ENCODE results near the gene SMAD4. TPM values are rescaled to one million over a fixed set of nuclear protein-coding genes. Genes with fewer than 3 reads are reported as not detected.
A peak's percentile ranks its signal among the peaks of the same experiment; 100 is the strongest.
"Not testable (repeated sequence)": the region's sequence is repeated elsewhere in the genome, so short reads cannot be mapped to it uniquely, and the experiment has no call there.

The SMAD4 gene
- total RNA-seq, 1 donor from 2014 or later, result 196 TPM

- peak; percentile 27 for DNase-seq (ENCODE audit: low read depth)
Measured at GRCh38 chr18:51070545-51070944, 40.5 kb downstream of the SMAD4 start.

GRCh38 chr18:51072586-51073313 lies 42.7 kb downstream of the SMAD4 start:
- DNase-seq (ENCODE audit: low read depth), result peak; percentile 4

DNA sequence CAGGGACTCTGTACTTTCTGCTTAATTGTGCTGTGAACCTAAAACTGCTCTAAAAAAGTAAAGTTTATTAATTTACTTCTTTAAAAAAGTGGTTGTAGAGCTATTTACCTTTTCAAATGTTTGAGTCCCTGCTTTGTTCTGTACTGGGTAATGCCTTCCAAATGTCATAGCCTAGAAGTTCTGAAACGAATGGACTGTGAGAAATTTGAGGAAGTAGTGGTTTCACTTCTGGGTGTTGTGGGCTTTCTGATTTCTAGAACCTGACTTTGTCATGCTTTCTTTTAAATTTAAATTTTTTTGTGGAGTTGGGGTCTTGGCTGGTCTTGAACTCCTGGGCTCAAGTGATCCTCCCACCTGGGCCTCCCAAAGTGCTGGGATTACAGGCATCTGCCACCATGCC lies 44.6 kb downstream of the SMAD4 start:
- DNase-seq (ENCODE audit: low read depth), result no peak

GRCh38 chr18:51076503-51076902 lies 46.5 kb downstream of the SMAD4 start:
- no peak for DNase-seq (ENCODE audit: low read depth)

- peak; percentile 80 for DNase-seq (ENCODE audit: low read depth)
Measured at GRCh38 chr18:51077217-51077616, 47.2 kb downstream of the SMAD4 start.

GRCh38 chr18:51078026-51078425 lies 48.0 kb downstream of the SMAD4 start:
- DNase-seq (ENCODE audit: low read depth), result no peak

- peak; percentile 87 for DNase-seq (ENCODE audit: low read depth)
Measured at GRCh38 chr18:51082571-51083267, 52.7 kb downstream of the SMAD4 start.

- peak; percentile 18 for DNase-seq (ENCODE audit: low read depth)
Measured at GRCh38 chr18:51083398-51083797, 53.4 kb downstream of the SMAD4 start.

- DNase-seq (ENCODE audit: low read depth), result no peak
Measured at GRCh38 chr18:51088410-51088809, 58.4 kb downstream of the SMAD4 start.

GRCh38 chr18:51089691-51090090 lies 59.7 kb downstream of the SMAD4 start:
- DNase-seq (ENCODE audit: low read depth), result no peak

GRCh38 chr18:51091270-51091669 lies 61.3 kb downstream of the SMAD4 start:
- DNase-seq (ENCODE audit: low read depth), result no peak

- DNase-seq (ENCODE audit: low read depth), result no peak
Measured at GRCh38 chr18:51092117-51092516, 62.1 kb downstream of the SMAD4 start.

DNA sequence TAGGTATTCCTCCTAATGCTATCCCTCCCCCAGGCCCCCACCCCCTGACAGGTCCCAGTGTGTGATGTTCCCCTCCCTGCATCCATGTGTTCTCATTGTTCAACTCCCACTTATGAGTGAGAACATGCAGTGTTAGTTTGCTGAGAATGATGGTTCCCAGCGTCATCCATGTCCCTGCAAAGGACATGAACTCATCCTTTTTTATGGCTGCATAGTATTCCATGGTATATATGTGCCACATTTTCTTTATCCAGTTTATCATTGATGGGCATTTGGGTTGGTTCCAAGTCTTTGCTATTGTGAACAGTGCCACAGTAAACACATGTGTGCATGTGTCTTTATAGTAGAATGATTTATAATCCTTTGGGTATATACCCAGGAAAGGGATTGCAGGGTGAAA lies 63.0 kb downstream of the SMAD4 start:
- DNase-seq (ENCODE audit: low read depth), result not testable (repeated sequence)

DNA sequence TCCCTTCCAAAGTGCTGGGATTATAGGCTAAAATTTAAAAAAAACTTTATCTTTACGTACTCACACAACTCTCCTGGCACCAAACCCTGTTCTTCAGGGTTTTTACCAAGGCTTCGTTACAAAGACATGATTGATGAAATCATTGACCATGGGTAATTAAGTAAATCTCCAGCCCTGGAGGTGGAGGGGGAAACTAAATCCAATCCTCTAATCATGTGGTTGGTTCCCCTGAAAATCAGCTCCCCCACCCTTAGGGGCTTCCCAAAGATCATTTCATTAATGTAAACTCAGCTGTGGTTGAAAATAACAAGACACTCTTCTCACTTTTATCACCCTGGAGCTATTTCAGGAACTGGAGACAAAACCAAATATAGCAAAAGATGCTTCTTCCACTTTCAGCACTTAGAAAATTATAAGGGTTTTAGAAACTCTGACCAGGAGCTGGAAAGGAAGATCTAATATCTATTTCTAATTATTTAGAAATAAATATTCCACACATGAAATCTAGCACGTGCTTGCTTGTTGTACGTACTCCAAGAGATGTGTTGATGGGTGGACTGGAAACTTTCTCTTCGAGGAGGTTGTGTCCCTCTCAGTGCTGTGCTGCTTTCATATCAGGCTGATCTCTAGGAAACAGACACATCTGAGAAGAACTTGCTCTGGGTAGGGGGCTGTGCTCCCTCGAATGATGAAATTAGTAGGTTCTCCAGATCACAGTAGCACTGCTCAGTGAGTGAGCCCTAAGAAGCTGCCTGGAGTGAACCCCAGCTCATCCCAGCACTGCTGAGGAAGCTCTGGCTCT lies 67.2 kb downstream of the SMAD4 start:
- no peak for DNase-seq (ENCODE audit: low read depth)

GRCh38 chr18:51098082-51098481 lies 68.1 kb downstream of the SMAD4 start:
- no peak for DNase-seq (ENCODE audit: low read depth)

DNA sequence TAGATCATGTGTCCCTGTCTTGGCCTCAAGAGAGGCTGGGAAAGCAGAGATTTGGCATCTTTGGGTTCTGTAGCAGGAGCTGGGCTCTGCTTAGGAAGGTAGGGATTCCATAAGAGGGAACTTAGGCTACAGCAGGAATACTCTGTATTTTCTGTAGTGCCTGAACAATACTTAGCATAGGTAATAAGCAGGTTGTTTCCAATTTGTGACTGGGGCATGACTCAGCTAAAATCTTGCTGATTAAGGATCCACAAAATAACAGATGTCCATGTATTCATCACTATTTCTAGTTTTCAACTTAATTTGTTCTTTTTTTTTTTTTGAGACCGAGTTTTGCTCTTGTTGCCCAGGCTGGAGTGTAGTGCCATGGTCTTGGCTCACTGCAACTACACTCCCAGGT lies 68.5 kb downstream of the SMAD4 start:
- no peak for DNase-seq (ENCODE audit: low read depth)

GRCh38 chr18:51100385-51101120 lies 70.5 kb downstream of the SMAD4 start:
- no peak for DNase-seq (ENCODE audit: low read depth)

DNA sequence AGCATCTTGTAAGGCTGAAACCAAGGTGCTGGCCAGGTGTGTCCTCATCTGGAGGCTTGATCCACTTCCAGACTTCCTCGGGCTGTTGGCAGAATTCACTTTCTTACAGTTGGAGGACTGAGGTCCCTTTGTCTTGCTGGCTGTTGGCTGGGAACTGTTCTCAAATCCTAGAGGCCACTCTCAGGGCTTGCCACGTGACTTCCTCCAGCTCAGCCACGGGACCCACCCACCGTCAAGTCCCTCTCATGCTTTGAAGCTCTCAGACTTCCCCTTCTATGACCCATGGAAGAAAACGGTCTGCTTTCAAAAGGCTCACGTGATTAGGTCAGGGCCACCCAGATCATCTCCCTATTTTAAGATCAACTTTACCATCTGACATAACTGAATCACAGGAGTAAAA lies 77.1 kb downstream of the SMAD4 start:
- DNase-seq (ENCODE audit: low read depth), result no peak

GRCh38 chr18:51107598-51108305 lies 77.7 kb downstream of the SMAD4 start:
- DNase-seq (ENCODE audit: low read depth), result peak; percentile 69

DNA sequence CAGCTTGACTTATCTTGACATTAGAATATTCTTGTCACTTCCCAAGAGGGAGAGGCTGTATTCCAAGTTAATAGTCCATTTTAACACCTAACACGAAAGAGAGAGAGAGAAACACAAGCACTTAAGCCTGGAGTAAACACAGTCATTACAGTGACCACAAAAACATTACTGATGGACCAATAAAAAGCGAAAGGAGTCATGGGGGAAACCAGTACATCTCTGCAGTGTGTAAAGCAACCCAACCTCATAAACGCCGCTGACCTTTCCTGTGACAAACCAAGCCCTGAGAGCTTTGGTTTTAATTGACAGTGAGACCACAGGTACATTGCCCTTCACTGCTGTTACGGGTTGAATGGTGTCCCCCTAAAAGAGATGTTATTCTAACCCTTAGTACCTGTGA lies 78.3 kb downstream of the SMAD4 start:
- peak; percentile 5 for DNase-seq (ENCODE audit: low read depth)

GRCh38 chr18:51110073-51110797 lies 80.2 kb downstream of the SMAD4 start:
- DNase-seq (ENCODE audit: low read depth), result no peak
